SK-N-SH treated with all-trans-retinoic acid at 6 μM for 48 hours (cell line): ENCODE data around the gene SOWAHC.

Source experiments
- BACH2 ChIP-seq: fragments of 250-450 bp; sonication (Bioruptor Pico); IDR thresholded peaks from 2 replicates; pipeline ENCODE4 v1.9.0; 2021; ENCODE audit warnings: mild to moderate bottlenecking, borderline replicate concordance
- CREB5 ChIP-seq: fragments of 250-450 bp; sonication (Bioruptor Pico); IDR thresholded peaks from 2 replicates; pipeline ENCODE4 v1.5.1; 2020; ENCODE audit warnings: low read depth, mild to moderate bottlenecking, moderate library complexity
- GLIS3 ChIP-seq: fragments of 250-450 bp; sonication (Bioruptor Pico); IDR thresholded peaks from 2 replicates; pipeline ENCODE4 v1.5.0; 2020; ENCODE audit warnings: mild to moderate bottlenecking, moderate library complexity
- OSR1 ChIP-seq: fragments of 250-450 bp; sonication (Bioruptor Pico); IDR thresholded peaks from 2 replicates; pipeline ENCODE4 v1.8.0; 2022; ENCODE audit warnings: moderate library complexity, mild to moderate bottlenecking, inconsistent platforms
- SNAI2 ChIP-seq: fragments of 250-450 bp; sonication (Bioruptor Pico); IDR thresholded peaks from 2 replicates; pipeline ENCODE4 v1.5.0; 2020; ENCODE audit warnings: mild to moderate bottlenecking, moderate library complexity
- TSHZ2 ChIP-seq: fragments of 250-450 bp; sonication (Bioruptor Pico); IDR thresholded peaks from 2 replicates; pipeline ENCODE4 v1.5.0; 2020; ENCODE audit warnings: mild to moderate bottlenecking, moderate library complexity
- ZFP30 ChIP-seq: fragments of 450-650 bp; formaldehyde crosslinking; IDR thresholded peaks from 2 replicates; pipeline ENCODE4 v1.5.0; 2022; ENCODE audit warnings: mild to moderate bottlenecking, moderate library complexity

GRCh38 chr2:109601783-109602182 lies 12.4 kb upstream of the SOWAHC start:
- TF ChIP-seq BACH2 (CRISPR knock-in tag) (no peak), GLIS3 (CRISPR knock-in tag) (no peak), OSR1 (CRISPR knock-in tag) (no peak), CREB5 (CRISPR knock-in tag) (no peak), SNAI2 (CRISPR knock-in tag) (no peak), ZFP30 (CRISPR knock-in tag) (no peak), TSHZ2 (CRISPR knock-in tag) (no peak)
